DOHH2 (cell line): ENCODE measurements around the gene LENG9.

ENCODE experiments used
- EZH2phosphoT487 ChIP-seq: fragments of 200-600 bp; sonication (generic); IDR thresholded peaks from 2 replicates; pipeline ENCODE4 v1.6.1; 2017; ENCODE audit warnings: borderline replicate concordance, mild to moderate bottlenecking, antibody characterized with exemption, low read length, moderate library complexity, mixed read lengths
- TF ChIP-seq, protein P1 (sequence below): fragments of 200-600 bp; sonication (generic); IDR thresholded peaks from one replicate; pipeline ENCODE4 v1.5.1; 2014; ENCODE audit warnings: antibody characterized with exemption, mild to moderate bottlenecking, low read depth, low read length; ENCODE audit not compliant: poor library complexity, severe bottlenecking

DNA sequence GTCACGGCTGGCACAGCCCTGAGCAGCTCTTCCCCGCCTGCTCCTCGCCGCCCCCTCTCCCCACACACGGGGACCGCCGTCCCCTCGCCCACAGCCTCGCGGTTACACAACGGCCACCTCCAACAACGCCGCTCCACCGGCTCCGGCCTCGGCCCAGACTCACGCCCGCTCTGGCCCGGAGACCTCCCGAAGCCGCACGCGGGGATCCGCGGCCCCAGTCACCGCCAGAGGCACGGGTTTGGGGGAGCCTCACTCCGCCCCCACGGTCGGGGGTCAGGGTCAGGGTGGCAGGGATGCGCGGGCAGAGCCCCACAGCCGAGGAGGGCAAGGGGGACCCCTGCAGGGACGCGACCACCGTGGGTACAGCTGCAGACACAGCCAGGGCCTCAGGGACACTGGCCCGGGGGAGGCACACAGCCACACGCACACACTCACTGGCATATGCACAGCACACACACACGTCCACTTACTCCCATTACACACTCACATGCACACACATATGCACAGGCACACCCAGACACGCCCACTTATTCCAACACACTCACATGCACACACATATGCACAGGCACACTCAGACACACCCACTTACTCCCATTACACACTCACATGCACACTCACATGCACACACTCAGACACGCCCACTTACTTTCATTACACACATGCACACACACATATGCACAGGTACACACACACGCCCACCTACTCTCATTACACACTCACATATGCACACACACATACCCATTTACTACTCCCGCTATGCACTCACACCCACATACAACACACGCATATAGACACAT, 46.7 kb downstream of the LENG9 start:
- TF ChIP-seq, protein P1, sequence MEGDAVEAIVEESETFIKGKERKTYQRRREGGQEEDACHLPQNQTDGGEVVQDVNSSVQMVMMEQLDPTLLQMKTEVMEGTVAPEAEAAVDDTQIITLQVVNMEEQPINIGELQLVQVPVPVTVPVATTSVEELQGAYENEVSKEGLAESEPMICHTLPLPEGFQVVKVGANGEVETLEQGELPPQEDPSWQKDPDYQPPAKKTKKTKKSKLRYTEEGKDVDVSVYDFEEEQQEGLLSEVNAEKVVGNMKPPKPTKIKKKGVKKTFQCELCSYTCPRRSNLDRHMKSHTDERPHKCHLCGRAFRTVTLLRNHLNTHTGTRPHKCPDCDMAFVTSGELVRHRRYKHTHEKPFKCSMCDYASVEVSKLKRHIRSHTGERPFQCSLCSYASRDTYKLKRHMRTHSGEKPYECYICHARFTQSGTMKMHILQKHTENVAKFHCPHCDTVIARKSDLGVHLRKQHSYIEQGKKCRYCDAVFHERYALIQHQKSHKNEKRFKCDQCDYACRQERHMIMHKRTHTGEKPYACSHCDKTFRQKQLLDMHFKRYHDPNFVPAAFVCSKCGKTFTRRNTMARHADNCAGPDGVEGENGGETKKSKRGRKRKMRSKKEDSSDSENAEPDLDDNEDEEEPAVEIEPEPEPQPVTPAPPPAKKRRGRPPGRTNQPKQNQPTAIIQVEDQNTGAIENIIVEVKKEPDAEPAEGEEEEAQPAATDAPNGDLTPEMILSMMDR: no peak
- TF ChIP-seq EZH2phosphoT487: no peak
